Natural killer cell treated with Interleukin-12 subunit alpha and Interleukin-12 subunit beta and Interleukin-15 and Interleukin-18, amount 100 ng/mL, for 72 hours (primary cell): ENCODE data around the gene TREX2. TPM values are rescaled to one million over a fixed set of nuclear protein-coding genes. Genes with fewer than 3 reads are reported as not detected.
A peak's percentile ranks its signal among the peaks of the same experiment; 100 is the strongest.

Experiments used
- ATAC-seq, 2 donors: fragments of 150-1000 bp; cut with Tn5 transposase in 1 of 2; sonication (Bioruptor Pico), chemical (Tn5 transposase) in 1 of 2; 2 replicates each; pipeline ENCODE4 v1.10.0; 2021
- DNase-seq: peaks from one replicate; pipeline ENCODE4 v3.0.0; 2022; ENCODE audit warnings: low spot score
- H3K27ac Mint-ChIP-seq, 2 donors: 1 replicate in 1 of 2; 2 replicates in 1 of 2; pipeline ENCODE4 v1.8.0; 2022; ENCODE audit warnings: mixed read lengths in 2 of 2, mild to moderate bottlenecking in 1 of 2, moderate library complexity in 1 of 2
- H3K27me3 Mint-ChIP-seq, 2 donors: 1 replicate in 1 of 2; 2 replicates in 1 of 2; pipeline ENCODE4 v1.8.0; 2022; ENCODE audit warnings: mixed read lengths in 2 of 2
- H3K36me3 Mint-ChIP-seq: one replicate; pipeline ENCODE4 v1.8.0; 2022; ENCODE audit warnings: mixed read lengths
- H3K4me1 Mint-ChIP-seq, 2 donors: 1 replicate in 1 of 2; 2 replicates in 1 of 2; pipeline ENCODE4 v1.8.0; 2022; ENCODE audit warnings: low read depth in 2 of 2, mixed read lengths in 2 of 2, mild to moderate bottlenecking in 1 of 2
- H3K4me3 Mint-ChIP-seq: one replicate; pipeline ENCODE4 v1.8.0; 2022; ENCODE audit warnings: mixed read lengths
- H3K9me3 Mint-ChIP-seq: 2 replicates; pipeline ENCODE4 v1.8.0; 2022; ENCODE audit warnings: mixed read lengths
- total RNA-seq, 2 donors: library from RNA; stranded (reverse); gene quantifications; one replicate each; pipeline ENCODE4 v1.2.3, GENCODE V29; 2022

Gene TREX2
- total RNA-seq, 2 donors from 2014 or later = 1.4 to 4.5 TPM

GRCh38 chrX:153470411-153471363 lies 24.8 kb upstream of the TREX2 start, which contains the start of gene HAUS7:
Gene HAUS7, minus strand, starts transcription at chrX:153470576. Its CDS starts 19 bp downstream, at chrX:153470557.
- H3K4me3 Mint-ChIP-seq = peak within 1 kb of the TSS; percentile 73
- H3K36me3 Mint-ChIP-seq = no peaks in the 10 kb centered on the region
- no peaks in the 10 kb centered on the region for H3K27me3 Mint-ChIP-seq
- H3K9me3 Mint-ChIP-seq = no peaks in the 10 kb centered on the region
- DNase-seq = peak; percentile 86
- no peak within 1 kb of the TSS for H3K27ac Mint-ChIP-seq
- peaks cover 6 to 12% of the 10 kb centered on the region in 2 donors for H3K4me1 Mint-ChIP-seq
- ATAC-seq = peak; percentile 92 to 93

GRCh38 chrX:153469811-153470410 lies 24.1 kb upstream of the TREX2 start:
- H3K27me3 Mint-ChIP-seq = no peaks in the 10 kb centered on the region
- H3K4me1 Mint-ChIP-seq = peaks cover 6 to 12% of the 10 kb centered on the region in 2 donors
- DNase-seq = no peak
- ATAC-seq = peak; percentile 48 to 52
- H3K27ac Mint-ChIP-seq = no peak overlapping the region
- no peaks in the 10 kb centered on the region for H3K36me3 Mint-ChIP-seq
- peak overlapping the region; percentile 73 for H3K4me3 Mint-ChIP-seq
- no peaks in the 10 kb centered on the region for H3K9me3 Mint-ChIP-seq

- Mint-ChIP-seq H3K9me3 (no peaks in the 10 kb centered on the region), H3K4me3 (no peak overlapping the region), H3K27me3 (no peaks in the 10 kb centered on the region), H3K4me1 (peaks cover 6 to 12% of the 10 kb centered on the region in 2 donors), H3K27ac (no peak overlapping the region), H3K36me3 (no peaks in the 10 kb centered on the region)
- DNase-seq = no peak
- no peak for ATAC-seq
These were observed 22.2 kb upstream of the TREX2 start for GRCh38 chrX:153468008-153468580.

GRCh38 chrX:153465691-153466380 lies 20.0 kb upstream of the TREX2 start:
- peaks cover 6% of the 10 kb centered on the region in 2 donors for H3K4me1 Mint-ChIP-seq
- DNase-seq (no peak), ATAC-seq (no peak)
- no peaks in the 10 kb centered on the region for H3K9me3 Mint-ChIP-seq
- H3K4me3 Mint-ChIP-seq = no peak overlapping the region
- H3K27ac Mint-ChIP-seq = no peak overlapping the region
- H3K27me3 Mint-ChIP-seq = no peaks in the 10 kb centered on the region
- H3K36me3 Mint-ChIP-seq = no peaks in the 10 kb centered on the region

GRCh38 chrX:153464116-153464515 lies 18.3 kb upstream of the TREX2 start:
- Mint-ChIP-seq H3K27me3 (no peaks in the 10 kb centered on the region), H3K36me3 (peaks cover 4% of the 10 kb centered on the region), H3K4me1 (peaks cover 6% of the 10 kb centered on the region in 2 donors), H3K4me3 (no peak overlapping the region), H3K27ac (no peak overlapping the region), H3K9me3 (no peaks in the 10 kb centered on the region)
- ATAC-seq (no peak), DNase-seq (no peak)

GRCh38 chrX:153463556-153463955 lies 17.7 kb upstream of the TREX2 start:
- H3K4me3 Mint-ChIP-seq = no peak overlapping the region
- no peak for DNase-seq
- H3K27me3 Mint-ChIP-seq = no peaks in the 10 kb centered on the region
- peaks cover 7% of the 10 kb centered on the region for H3K36me3 Mint-ChIP-seq
- peaks cover 6% of the 10 kb centered on the region in 2 donors for H3K4me1 Mint-ChIP-seq
- ATAC-seq = no peak
- H3K9me3 Mint-ChIP-seq = no peaks in the 10 kb centered on the region
- no peak overlapping the region for H3K27ac Mint-ChIP-seq

- Mint-ChIP-seq H3K27ac (no peak overlapping the region), H3K27me3 (no peaks in the 10 kb centered on the region), H3K9me3 (no peaks in the 10 kb centered on the region), H3K36me3 (peaks cover 7% of the 10 kb centered on the region), H3K4me3 (no peak overlapping the region), H3K4me1 (peaks cover 6% of the 10 kb centered on the region in 2 donors)
- ATAC-seq (no peak), DNase-seq (no peak)
These were observed 17.2 kb upstream of the TREX2 start for GRCh38 chrX:153463031-153463430.

GRCh38 chrX:153462291-153462690 lies 16.4 kb upstream of the TREX2 start:
- Mint-ChIP-seq H3K4me3 (no peak overlapping the region), H3K9me3 (no peaks in the 10 kb centered on the region), H3K36me3 (peaks cover 7% of the 10 kb centered on the region), H3K27me3 (no peaks in the 10 kb centered on the region), H3K4me1 (peaks cover under 1 to 2% of the 10 kb centered on the region in 2 donors), H3K27ac (no peak overlapping the region)
- DNase-seq (no peak), ATAC-seq (no peak)

- Mint-ChIP-seq H3K27me3 (no peaks in the 10 kb centered on the region), H3K4me1 (no peaks in the 10 kb centered on the region), H3K36me3 (peaks cover 7% of the 10 kb centered on the region), H3K4me3 (no peak overlapping the region), H3K9me3 (no peaks in the 10 kb centered on the region), H3K27ac (no peak overlapping the region)
- ATAC-seq (no peak), DNase-seq (peak; percentile 53)
These were observed 15.0 kb upstream of the TREX2 start for GRCh38 chrX:153460826-153461225.

- no peak overlapping the region for H3K27ac Mint-ChIP-seq
These were observed 14.1 kb upstream of the TREX2 start for GRCh38 chrX:153459986-153460385.

GRCh38 chrX:153458476-153458875 lies 12.6 kb upstream of the TREX2 start:
- ATAC-seq (no peak), DNase-seq (no peak)
- no peak overlapping the region for H3K4me3 Mint-ChIP-seq
- no peaks in the 10 kb centered on the region for H3K9me3 Mint-ChIP-seq
- no peaks in the 10 kb centered on the region for H3K27me3 Mint-ChIP-seq
- peaks cover 7% of the 10 kb centered on the region for H3K36me3 Mint-ChIP-seq
- no peaks in the 10 kb centered on the region for H3K4me1 Mint-ChIP-seq
- no peak overlapping the region for H3K27ac Mint-ChIP-seq

More at GRCh38 chrX:153459986-153460385, 14.1 kb upstream of the TREX2 start:
- Mint-ChIP-seq H3K36me3 (peaks cover 7% of the 10 kb centered on the region), H3K4me1 (no peaks in the 10 kb centered on the region), H3K27me3 (no peaks in the 10 kb centered on the region), H3K9me3 (no peaks in the 10 kb centered on the region), H3K4me3 (no peak overlapping the region)
- ATAC-seq (no peak), DNase-seq (peak; percentile 18)

GRCh38 chrX:153457827-153458466 lies 12.1 kb upstream of the TREX2 start:
- Mint-ChIP-seq H3K36me3 (peaks cover 7% of the 10 kb centered on the region), H3K4me1 (no peaks in the 10 kb centered on the region), H3K27ac (no peak overlapping the region), H3K27me3 (no peaks in the 10 kb centered on the region), H3K4me3 (no peak overlapping the region), H3K9me3 (no peaks in the 10 kb centered on the region)
- ATAC-seq (no peak), DNase-seq (peak; percentile 44)
